Measurements from ENCODE around the gene C17orf78. TPM values are rescaled to one million over a fixed set of nuclear protein-coding genes. Genes with fewer than 3 reads are reported as not detected.
A peak's percentile ranks its signal among the peaks of the same experiment; 100 is the strongest.

C17orf78 gene
- total RNA-seq, 6 experiments from 2014 or later = not detected

DNA sequence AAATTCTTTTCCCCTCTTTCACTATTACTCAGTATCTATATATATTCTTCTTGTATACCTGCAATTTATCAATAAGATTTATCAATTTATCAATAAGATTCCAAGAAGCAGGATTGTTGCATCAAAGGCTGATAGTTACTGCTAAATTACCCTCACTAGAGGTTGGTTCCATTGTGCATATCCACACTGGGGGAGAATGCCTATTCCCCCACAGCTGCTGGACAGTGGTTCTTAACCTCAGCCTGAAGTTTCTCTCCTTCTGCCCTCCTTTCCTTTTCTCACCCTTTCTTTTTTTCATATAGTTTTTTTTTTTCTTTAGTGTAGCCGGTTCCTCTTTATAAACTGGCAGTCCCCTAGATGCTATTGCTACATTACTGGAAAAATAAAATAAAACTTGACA is 6.3 kb downstream of the C17orf78 start:
- Histone ChIP-seq H3K9me3 (no peaks in the 10 kb centered on the region), H3K36me3 (no peaks in the 10 kb centered on the region), H3K27ac (no peak overlapping the region), H3K4me3 (no peak overlapping the region), H3K4me1 (no peaks in the 10 kb centered on the region), H3K27me3 (no peaks in the 10 kb centered on the region)
- intact Hi-C loops (cut with DNase I) = no loop called here
- no peak for DNase-seq
- TF ChIP-seq, protein P1, sequence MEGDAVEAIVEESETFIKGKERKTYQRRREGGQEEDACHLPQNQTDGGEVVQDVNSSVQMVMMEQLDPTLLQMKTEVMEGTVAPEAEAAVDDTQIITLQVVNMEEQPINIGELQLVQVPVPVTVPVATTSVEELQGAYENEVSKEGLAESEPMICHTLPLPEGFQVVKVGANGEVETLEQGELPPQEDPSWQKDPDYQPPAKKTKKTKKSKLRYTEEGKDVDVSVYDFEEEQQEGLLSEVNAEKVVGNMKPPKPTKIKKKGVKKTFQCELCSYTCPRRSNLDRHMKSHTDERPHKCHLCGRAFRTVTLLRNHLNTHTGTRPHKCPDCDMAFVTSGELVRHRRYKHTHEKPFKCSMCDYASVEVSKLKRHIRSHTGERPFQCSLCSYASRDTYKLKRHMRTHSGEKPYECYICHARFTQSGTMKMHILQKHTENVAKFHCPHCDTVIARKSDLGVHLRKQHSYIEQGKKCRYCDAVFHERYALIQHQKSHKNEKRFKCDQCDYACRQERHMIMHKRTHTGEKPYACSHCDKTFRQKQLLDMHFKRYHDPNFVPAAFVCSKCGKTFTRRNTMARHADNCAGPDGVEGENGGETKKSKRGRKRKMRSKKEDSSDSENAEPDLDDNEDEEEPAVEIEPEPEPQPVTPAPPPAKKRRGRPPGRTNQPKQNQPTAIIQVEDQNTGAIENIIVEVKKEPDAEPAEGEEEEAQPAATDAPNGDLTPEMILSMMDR (IDR thresholded peaks at IDR 0.05) = no peak
- TF ChIP-seq POLR2A (IDR thresholded peaks at IDR 0.05) = no peak
- WGBS (ENCODE audit: insufficient coverage, low coverage, low lambda C conversion rate, missing lambda C conversion rate) = 94% methylated on average over 1 of the region's 1 CpG
- ATAC-seq = no peak

DNA sequence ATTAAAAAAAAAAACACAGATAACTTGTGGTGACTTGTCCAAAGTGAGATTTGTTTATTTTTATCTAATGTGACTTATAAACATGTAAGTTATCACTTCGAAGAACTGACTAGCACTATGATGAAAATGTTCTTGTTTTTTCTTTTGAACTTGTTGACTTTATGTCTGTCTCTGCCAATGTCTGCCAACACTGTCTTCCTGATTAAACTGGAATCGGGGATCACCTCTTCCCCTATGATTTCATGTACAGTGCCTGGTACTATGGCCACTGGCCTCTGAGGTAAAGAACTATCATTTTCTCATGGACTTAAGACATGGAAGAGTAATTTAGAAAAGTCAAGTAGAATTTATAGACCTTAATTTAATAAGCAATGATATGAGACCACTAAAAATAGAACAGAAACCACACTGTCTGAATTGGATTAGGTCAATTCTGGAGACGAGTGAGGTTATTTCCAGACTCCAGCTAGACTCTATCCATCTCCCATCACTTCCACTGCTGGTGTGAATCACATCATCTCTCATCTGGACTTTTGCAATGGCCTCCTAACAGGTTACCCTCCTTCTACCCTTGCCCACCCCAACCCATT is 8.9 kb downstream of the C17orf78 start:
- intact Hi-C loops (cut with DNase I) = no loop called here
- TF ChIP-seq, protein P1 (IDR thresholded peaks at IDR 0.05) = no peak
- no peak for TF ChIP-seq POLR2A (IDR thresholded peaks at IDR 0.05)
- Histone ChIP-seq H3K4me1 (no peaks in the 10 kb centered on the region), H3K36me3 (no peaks in the 10 kb centered on the region), H3K4me3 (no peak overlapping the region), H3K27ac (no peak overlapping the region), H3K27me3 (no peaks in the 10 kb centered on the region), H3K9me3 (no peaks in the 10 kb centered on the region)
- WGBS (ENCODE audit: insufficient coverage, low coverage, low lambda C conversion rate, missing lambda C conversion rate) = 41% methylated on average over 3 of the region's 3 CpGs
- ATAC-seq (peak in 3 of 4 donors; percentile 31 to 66 (median 57)), DNase-seq (no peak)

DNA sequence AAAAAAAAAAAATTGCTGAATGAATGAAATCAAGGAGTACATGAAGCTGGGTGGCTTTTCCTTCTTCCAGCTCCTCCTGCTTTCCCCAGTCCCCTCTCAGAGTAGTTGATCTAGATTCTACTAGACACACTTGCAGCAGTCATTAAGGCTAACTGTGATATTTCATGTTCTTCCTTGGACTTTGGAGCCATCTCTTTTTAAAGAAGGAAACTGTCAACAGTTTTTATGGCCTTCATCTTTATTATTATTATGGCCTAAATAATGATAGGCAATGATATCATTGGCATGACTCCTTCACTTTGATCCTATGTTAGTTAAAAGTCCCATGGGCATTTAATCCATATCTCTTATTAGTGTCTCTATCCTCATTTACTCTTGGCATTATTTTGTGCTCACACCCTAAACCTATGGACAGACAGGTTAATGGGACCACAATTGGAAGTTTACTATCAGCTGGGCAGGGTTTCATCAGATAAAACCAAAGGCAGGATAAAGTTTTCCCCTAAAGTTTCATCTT is 9.7 kb downstream of the C17orf78 start:
- DNase-seq (no peak), ATAC-seq (no peak)
- Histone ChIP-seq H3K4me1 (no peaks in the 10 kb centered on the region), H3K27ac (no peak overlapping the region), H3K9me3 (no peaks in the 10 kb centered on the region), H3K4me3 (no peak overlapping the region), H3K27me3 (no peaks in the 10 kb centered on the region), H3K36me3 (no peaks in the 10 kb centered on the region)
- intact Hi-C loops (cut with DNase I) = no loop called here
- no peak for TF ChIP-seq POLR2A (IDR thresholded peaks at IDR 0.05)
- TF ChIP-seq, protein P1 (IDR thresholded peaks at IDR 0.05) = no peak

DNA sequence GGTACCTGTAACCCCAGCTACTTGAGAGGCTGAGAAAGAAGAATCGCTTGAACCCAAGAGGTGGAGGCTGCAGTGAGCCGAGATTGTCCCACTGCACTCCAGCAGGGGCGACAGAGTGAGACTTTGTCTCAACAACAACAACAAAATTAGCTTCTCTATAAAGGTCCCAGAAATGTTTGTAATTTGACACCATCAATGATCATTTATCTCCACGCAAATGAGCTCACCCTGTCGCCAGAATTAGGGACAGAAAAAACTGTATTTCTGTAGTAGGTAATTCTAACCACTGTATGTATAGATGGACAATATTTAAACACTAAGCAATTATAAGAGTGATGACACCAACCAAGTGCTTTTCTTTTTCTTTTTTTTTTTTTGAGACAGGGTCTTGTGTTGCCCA is 10.7 kb downstream of the C17orf78 start:
- TF ChIP-seq POLR2A (IDR thresholded peaks at IDR 0.05) = no peak
- TF ChIP-seq, protein P1 (IDR thresholded peaks at IDR 0.05) = no peak
- H3K9me3 ChIP-seq = no peaks in the 10 kb centered on the region
- H3K36me3 ChIP-seq = no peaks in the 10 kb centered on the region
- WGBS (ENCODE audit: insufficient coverage, low coverage, low lambda C conversion rate, missing lambda C conversion rate) = 98% methylated on average over 5 of the region's 5 CpGs
- H3K27me3 ChIP-seq = no peaks in the 10 kb centered on the region
- H3K4me3 ChIP-seq = no peak overlapping the region
- H3K27ac ChIP-seq = no peak overlapping the region
- intact Hi-C loops (cut with DNase I) = no loop called here
- no peaks in the 10 kb centered on the region for H3K4me1 ChIP-seq
- no peak for ATAC-seq
- no peak for DNase-seq

DNA sequence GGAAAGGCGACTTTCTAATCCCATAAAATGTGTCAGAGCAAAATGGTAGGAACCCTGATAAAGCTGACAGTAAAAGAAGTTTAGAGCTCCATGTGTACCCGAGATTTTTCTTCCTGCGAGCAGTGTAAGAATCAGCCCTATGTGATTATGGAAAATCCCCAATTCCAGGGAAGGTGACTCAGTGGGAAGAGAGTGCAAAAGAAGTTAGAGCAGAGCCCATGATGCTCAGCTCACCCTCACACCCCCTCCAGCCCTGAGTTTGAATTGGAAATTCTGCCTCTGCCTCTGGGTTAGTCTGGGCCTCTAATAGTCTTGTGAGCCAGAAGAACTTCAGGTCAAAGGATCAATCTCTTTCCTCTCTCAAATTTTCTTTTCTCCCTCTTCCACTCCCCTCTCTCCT is 12.5 kb downstream of the C17orf78 start:
- intact Hi-C loops (cut with DNase I) = no loop called here
- Histone ChIP-seq H3K36me3 (no peaks in the 10 kb centered on the region), H3K9me3 (no peaks in the 10 kb centered on the region), H3K4me1 (no peaks in the 10 kb centered on the region), H3K27me3 (no peaks in the 10 kb centered on the region), H3K27ac (no peak overlapping the region), H3K4me3 (no peak overlapping the region)
- TF ChIP-seq, protein P1 (IDR thresholded peaks at IDR 0.05) = no peak
- no peak for TF ChIP-seq POLR2A (IDR thresholded peaks at IDR 0.05)
- DNase-seq (no peak), ATAC-seq (no peak)
- 79% methylated on average over 3 of the region's 3 CpGs for WGBS (ENCODE audit: insufficient coverage, low coverage, low lambda C conversion rate, missing lambda C conversion rate)

Data from right lobe of liver (tissue), 6 donors.